Activated CD8-positive, alpha-beta memory T cell treated with anti-CD3 and anti-CD28 coated beads, Interleukin-2, amount 10 ng/mL, durations not matched to agents 7 days and 5 days (primary cell): ENCODE measurements around the gene BAIAP2L1. TPM values are rescaled to one million over a fixed set of nuclear protein-coding genes. Genes with fewer than 3 reads are reported as not detected.

ENCODE experiments used
- ATAC-seq: fragments of 150-1000 bp; cut with Tn5 transposase; one replicate; pipeline ENCODE4 v1.10.0; 2021; ENCODE audit warnings: moderate library complexity
- CTCF ChIA-PET: fragments of 350-600 bp; sonication (Branson Sonifier 250); formaldehyde crosslinking; loops from one replicate; lab custom pipeline; 2021; ENCODE audit warnings: antibody characterized with exemption; lab: Charles Lee
- DNase-seq: peaks from one replicate; pipeline ENCODE4 v3.0.0-alpha.2; 2020
- H3K27ac Mint-ChIP-seq: one replicate; pipeline ENCODE4 v1.8.0; 2021; ENCODE audit warnings: mild to moderate bottlenecking, mixed read lengths
- H3K27me3 Mint-ChIP-seq: one replicate; pipeline ENCODE4 v1.8.0; 2021; ENCODE audit warnings: mixed read lengths
- H3K36me3 Mint-ChIP-seq: one replicate; pipeline ENCODE4 v1.8.0; 2021; ENCODE audit warnings: mild to moderate bottlenecking, mixed read lengths
- H3K4me1 Mint-ChIP-seq: one replicate; pipeline ENCODE4 v1.8.0; 2021; ENCODE audit warnings: mixed read lengths
- H3K4me3 Mint-ChIP-seq: one replicate; pipeline ENCODE4 v1.8.0; 2021; ENCODE audit warnings: mild to moderate bottlenecking, moderate library complexity, mixed read lengths
- H3K9me3 Mint-ChIP-seq: one replicate; pipeline ENCODE4 v1.8.0; 2022; ENCODE audit warnings: low read depth, mixed read lengths
- total RNA-seq, 2 experiments: library from RNA; stranded (reverse); gene quantifications; one replicate each; pipeline ENCODE4 v1.2.3, GENCODE V29; 2021

The BAIAP2L1 gene
- total RNA-seq, 2 experiments from 2014 or later: 1.1 to 1.4 TPM

- H3K9me3 Mint-ChIP-seq: no peaks in the 10 kb centered on the region
- peak overlapping the region; percentile 96 for H3K27ac Mint-ChIP-seq
- CTCF ChIA-PET: no interaction called here
- no peak for ATAC-seq
- H3K36me3 Mint-ChIP-seq: peaks cover 11% of the 10 kb centered on the region
- peaks cover 39% of the 10 kb centered on the region for H3K4me1 Mint-ChIP-seq
- no peak for DNase-seq
- H3K4me3 Mint-ChIP-seq: no peak overlapping the region
- no peaks in the 10 kb centered on the region for H3K27me3 Mint-ChIP-seq
These were observed 151.8 kb downstream of the BAIAP2L1 start for GRCh38 chr7:98249106-98249505.

DNA sequence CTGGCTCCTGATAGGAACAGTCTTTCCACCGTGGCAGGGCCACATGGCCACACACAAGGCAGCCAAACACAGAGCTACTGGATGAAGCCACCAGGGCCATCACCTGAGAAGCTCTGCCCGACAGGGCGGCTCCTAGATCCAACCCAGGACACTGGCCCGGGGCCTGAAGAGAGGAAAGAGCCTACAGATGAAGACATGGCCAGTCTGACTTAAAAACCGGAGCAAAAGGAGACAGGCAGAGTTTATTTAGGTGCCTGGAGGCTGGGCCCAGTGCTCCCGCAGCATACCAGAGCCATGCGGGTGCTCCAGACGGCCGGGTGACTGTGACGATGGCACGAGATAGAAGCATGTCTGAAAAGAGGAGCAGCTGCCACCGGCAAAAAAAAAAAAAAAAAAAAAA lies 152.7 kb downstream of the BAIAP2L1 start:
- no peak overlapping the region for H3K4me3 Mint-ChIP-seq
- peak overlapping the region; percentile 43 for H3K27ac Mint-ChIP-seq
- peaks cover 11% of the 10 kb centered on the region for H3K36me3 Mint-ChIP-seq
- CTCF ChIA-PET: interaction anchor here (0.9 kb wide), 1 partner anchor 227 kb away, joined by 3 read pairs; no protein-coding TSS in a partner anchor
- no peak for ATAC-seq
- no peaks in the 10 kb centered on the region for H3K9me3 Mint-ChIP-seq
- no peaks in the 10 kb centered on the region for H3K27me3 Mint-ChIP-seq
- H3K4me1 Mint-ChIP-seq: peaks cover 34% of the 10 kb centered on the region
- DNase-seq: no peak

DNA sequence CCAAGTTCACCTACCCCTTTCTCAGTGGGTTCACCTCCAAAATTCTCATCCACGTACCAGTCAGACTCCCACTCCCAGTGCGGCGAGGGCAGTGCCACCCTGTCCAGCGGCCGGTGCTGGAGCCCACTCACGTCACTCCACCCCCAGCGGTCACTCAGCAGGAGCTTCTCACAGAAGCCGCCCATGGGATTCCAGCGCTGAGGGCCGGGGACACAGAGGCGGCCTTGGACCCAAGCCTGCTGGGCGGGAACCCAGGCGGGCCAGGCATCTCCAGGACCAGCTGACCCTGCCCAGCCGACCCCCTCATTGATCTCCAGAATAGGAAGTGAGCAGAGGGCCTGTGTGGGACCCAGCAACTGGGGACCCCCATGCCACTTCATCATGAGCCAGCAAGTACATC lies 156.0 kb downstream of the BAIAP2L1 start:
- Mint-ChIP-seq H3K4me3 (no peak overlapping the region), H3K4me1 (peaks cover 15% of the 10 kb centered on the region), H3K36me3 (peaks cover 8% of the 10 kb centered on the region), H3K27me3 (no peaks in the 10 kb centered on the region), H3K27ac (no peak overlapping the region), H3K9me3 (no peaks in the 10 kb centered on the region)
- DNase-seq (no peak), ATAC-seq (no peak)
- CTCF ChIA-PET: no interaction called here

GRCh38 chr7:98242934-98243333 lies 158.0 kb downstream of the BAIAP2L1 start:
- no peak overlapping the region for H3K4me3 Mint-ChIP-seq
- no peaks in the 10 kb centered on the region for H3K27me3 Mint-ChIP-seq
- no peak for ATAC-seq
- peaks cover under 1% of the 10 kb centered on the region for H3K4me1 Mint-ChIP-seq
- CTCF ChIA-PET: no interaction called here
- DNase-seq: no peak
- H3K9me3 Mint-ChIP-seq: no peaks in the 10 kb centered on the region
- H3K36me3 Mint-ChIP-seq: peaks cover 2% of the 10 kb centered on the region
- H3K27ac Mint-ChIP-seq: no peak overlapping the region

GRCh38 chr7:98242342-98242741 lies 158.5 kb downstream of the BAIAP2L1 start:
- CTCF ChIA-PET: interaction anchor here (1.5 kb wide), 1 partner anchor 50 kb away, joined by 3 read pairs; no protein-coding TSS in a partner anchor
- no peak overlapping the region for H3K27ac Mint-ChIP-seq

GRCh38 chr7:98241674-98242241 lies 159.1 kb downstream of the BAIAP2L1 start:
- no peaks in the 10 kb centered on the region for H3K9me3 Mint-ChIP-seq
- H3K27ac Mint-ChIP-seq: no peak overlapping the region
- CTCF ChIA-PET: interaction anchor here (1.5 kb wide), 1 partner anchor 49 kb away, joined by 3 read pairs; no protein-coding TSS in a partner anchor
- ATAC-seq (no peak), DNase-seq (no peak)
- no peaks in the 10 kb centered on the region for H3K4me1 Mint-ChIP-seq
- no peak overlapping the region for H3K4me3 Mint-ChIP-seq
- no peaks in the 10 kb centered on the region for H3K27me3 Mint-ChIP-seq
- peaks cover 1% of the 10 kb centered on the region for H3K36me3 Mint-ChIP-seq

More at GRCh38 chr7:98242342-98242741, 158.5 kb downstream of the BAIAP2L1 start:
- H3K4me3 Mint-ChIP-seq: no peak overlapping the region
- H3K4me1 Mint-ChIP-seq: no peaks in the 10 kb centered on the region
- ATAC-seq (no peak), DNase-seq (no peak)
- H3K9me3 Mint-ChIP-seq: no peaks in the 10 kb centered on the region
- H3K36me3 Mint-ChIP-seq: peaks cover 1% of the 10 kb centered on the region
- no peaks in the 10 kb centered on the region for H3K27me3 Mint-ChIP-seq

Other genes with a start within 250 kb of the BAIAP2L1 start
- under 1 TPM in 1 of 2 experiments, not detected in 1; 0.33 TPM for gene BHLHA15, start 189.7 kb downstream of the BAIAP2L1 start, total RNA-seq
- 10 to 100 TPM; 45.6 to 60.7 TPM for gene TECPR1, start 148.9 kb downstream of the BAIAP2L1 start, total RNA-seq
- 10 to 100 TPM; 38.3 to 43.5 TPM for gene BRI3, start 119.4 kb downstream of the BAIAP2L1 start, total RNA-seq
- not detected for gene NPTX2, start 216.2 kb upstream of the BAIAP2L1 start, total RNA-seq